NT2/D1 (cell line): ENCODE measurements around the gene ABCC12.

Experiments
- SUZ12 ChIP-seq: IDR thresholded peaks from 2 replicates; pipeline ENCODE4 v1.6.1; 2011; ENCODE audit not compliant: insufficient read length, insufficient read depth; ENCODE audit errors: extremely low read depth
- ZNF274 ChIP-seq: IDR thresholded peaks from 2 replicates; pipeline ENCODE4 v1.6.1; 2011; ENCODE audit warnings: mild to moderate bottlenecking, low read depth, low read length

GRCh38 chr16:48137822-48138221 lies 18.0 kb downstream of the ABCC12 start:
- TF ChIP-seq SUZ12 (no peak), ZNF274 (no peak)
